Activated naive CD4-positive, alpha-beta T cell treated with anti-CD3 and anti-CD28 coated beads, Interleukin-2, amount 50 U/mL, for 24 hours (primary cell): ENCODE results near the gene WDR3.
"Not testable (repeated sequence)": the region's sequence is repeated elsewhere in the genome, so short reads cannot be mapped to it uniquely, and the experiment has no call there.

Source experiments
- H3K27ac Mint-ChIP-seq: one replicate; pipeline ENCODE4 v1.8.0; 2021; ENCODE audit warnings: mild to moderate bottlenecking, mixed read lengths
- H3K27me3 Mint-ChIP-seq: one replicate; pipeline ENCODE4 v1.8.0; 2021; ENCODE audit warnings: mixed read lengths
- H3K36me3 Mint-ChIP-seq: one replicate; pipeline ENCODE4 v1.8.0; 2021; ENCODE audit warnings: mixed read lengths
- H3K4me1 Mint-ChIP-seq: one replicate; pipeline ENCODE4 v1.8.0; 2021; ENCODE audit warnings: mixed read lengths
- H3K4me3 Mint-ChIP-seq: one replicate; pipeline ENCODE4 v1.8.0; 2021; ENCODE audit warnings: mild to moderate bottlenecking, mixed read lengths
- H3K9me3 Mint-ChIP-seq: one replicate; pipeline ENCODE4 v1.8.0; 2021; ENCODE audit warnings: mixed read lengths

Gene WDR3

DNA sequence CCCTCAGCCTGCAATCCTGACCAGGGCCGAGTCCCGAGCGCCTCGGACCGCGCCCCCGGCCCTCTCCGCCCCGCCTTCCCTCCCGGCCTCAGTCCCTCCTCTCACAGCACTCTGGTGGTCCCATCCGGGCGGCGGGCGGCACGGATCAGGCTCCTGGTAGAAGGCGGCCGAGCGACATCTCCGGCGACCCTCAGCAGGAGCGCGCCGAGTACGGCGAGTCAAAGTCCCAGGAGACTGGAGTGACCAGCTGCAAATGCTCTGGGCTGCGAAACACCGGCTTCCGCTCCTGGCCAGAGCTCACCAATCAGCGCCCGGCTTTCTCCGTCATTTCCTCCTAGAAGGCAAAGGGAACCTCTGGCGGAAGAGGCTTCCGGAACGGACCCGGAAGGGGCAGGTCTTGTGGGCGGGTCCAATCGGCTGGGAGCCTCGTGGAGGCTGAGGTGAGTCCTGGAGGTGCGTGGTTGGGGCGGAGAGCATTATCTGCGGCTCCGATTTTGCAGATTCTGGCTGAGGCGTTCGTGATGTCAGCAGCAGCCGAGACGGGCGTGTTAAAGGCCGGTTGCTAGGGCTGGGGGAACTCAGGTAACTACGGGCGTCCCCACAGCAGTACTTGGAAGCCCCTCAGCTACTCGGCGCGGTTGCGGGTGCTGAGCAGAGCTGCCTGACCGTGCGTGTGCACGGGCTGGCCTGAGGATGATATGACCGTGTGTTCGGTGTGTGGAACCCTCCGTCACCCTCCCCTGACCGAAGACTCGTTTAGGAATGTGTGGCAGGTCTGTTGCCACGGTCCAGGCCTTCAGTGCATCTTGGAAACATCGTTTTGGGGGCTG lies at the start of gene WDR3, which contains the start of gene GDAP2:
TSS of gene WDR3 (plus strand) at position 397 of the 830 bp plus-strand sequence. CDS start 3,581 bp downstream, outside the sequence.
TSS of gene GDAP2 (minus strand) at position 279 of the 830 bp plus-strand sequence. CDS start 9,264 bp downstream, outside the sequence.
- Mint-ChIP-seq H3K27me3 (no peaks in the 10 kb centered on the region), H3K4me1 (peaks cover 65% of the 10 kb centered on the region), H3K36me3 (peaks cover 18% of the 10 kb centered on the region), H3K9me3 (no peaks in the 10 kb centered on the region), H3K27ac (peak within 1 kb of the TSS; percentile 93), H3K4me3 (peak within 1 kb of the TSS; percentile 98)

DNA sequence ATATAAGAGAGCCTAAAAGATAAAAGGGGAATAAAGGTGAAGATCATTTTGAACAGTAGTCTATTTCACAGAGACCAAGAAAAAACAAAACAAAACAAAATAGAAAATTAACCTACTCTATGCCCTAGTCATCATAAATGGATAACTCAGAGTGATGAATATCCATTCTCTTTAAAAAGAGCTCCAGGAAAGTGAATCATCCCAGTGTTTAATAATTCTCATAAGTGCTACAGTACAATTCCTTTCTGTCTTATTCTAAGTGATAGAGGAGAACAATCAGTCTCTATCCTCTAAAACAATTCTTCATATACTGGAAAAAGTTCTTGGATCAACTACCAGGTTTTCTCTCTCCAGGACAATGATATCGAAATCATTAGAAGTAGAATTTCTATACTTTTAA lies 45.9 kb upstream of the WDR3 start:
- no peaks in the 10 kb centered on the region for H3K4me1 Mint-ChIP-seq
- H3K4me3 Mint-ChIP-seq, result no peak overlapping the region
- no peak overlapping the region for H3K27ac Mint-ChIP-seq
- H3K27me3 Mint-ChIP-seq, result no peaks in the 10 kb centered on the region
- H3K9me3 Mint-ChIP-seq, result no peaks in the 10 kb centered on the region
- peaks cover 25% of the 10 kb centered on the region for H3K36me3 Mint-ChIP-seq

DNA sequence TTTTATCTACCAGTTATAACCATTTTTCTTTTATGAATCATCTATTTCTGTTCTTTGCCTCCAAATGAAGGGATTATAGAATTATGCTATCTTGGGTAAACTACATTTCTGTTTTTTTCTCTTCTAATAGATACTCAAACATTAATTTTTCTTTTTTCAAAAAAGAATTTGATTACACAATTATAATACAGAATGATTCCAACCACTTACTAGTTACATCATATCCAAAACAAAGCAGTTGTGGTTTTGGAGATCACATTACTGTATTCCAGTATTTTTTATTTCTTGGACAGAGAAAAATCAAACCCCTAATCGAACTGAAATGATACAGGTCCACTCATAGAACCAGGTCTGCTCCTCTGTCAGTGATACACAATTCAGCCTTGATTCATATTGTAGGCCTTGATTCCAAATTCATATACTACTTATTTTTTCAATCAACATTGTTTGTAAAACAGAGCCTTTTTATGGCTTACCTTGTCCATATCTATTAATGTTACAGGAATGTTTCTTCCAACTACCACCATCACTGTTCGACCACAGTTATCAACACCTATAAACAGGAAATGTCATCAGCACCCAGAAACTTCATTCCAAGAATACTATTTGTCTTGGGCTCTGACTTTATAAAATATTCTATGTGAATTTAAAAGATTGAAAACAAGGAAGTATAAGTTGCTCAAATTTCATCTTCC lies 43.3 kb upstream of the WDR3 start:
- Mint-ChIP-seq H3K36me3 (peaks cover 18% of the 10 kb centered on the region), H3K4me1 (no peaks in the 10 kb centered on the region), H3K4me3 (no peak overlapping the region), H3K9me3 (no peaks in the 10 kb centered on the region), H3K27ac (no peak overlapping the region), H3K27me3 (no peaks in the 10 kb centered on the region)

DNA sequence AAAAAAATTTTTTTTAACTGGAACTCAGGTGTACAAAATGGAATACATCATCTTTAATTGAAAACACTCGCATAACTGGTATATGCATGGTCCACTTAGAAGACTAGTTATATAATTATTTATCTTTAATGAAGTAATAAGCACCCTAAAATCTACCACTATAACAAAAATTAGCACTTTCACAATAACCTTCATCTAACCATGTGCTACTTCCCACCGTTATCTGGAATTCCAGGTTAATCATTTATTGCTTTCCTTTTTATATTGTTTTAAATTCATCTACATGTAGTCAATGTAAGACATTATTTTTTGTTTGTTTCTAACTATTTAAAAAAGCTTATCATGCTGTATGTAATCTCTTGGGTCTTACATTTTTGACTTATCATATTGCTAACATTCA lies 39.1 kb upstream of the WDR3 start:
- peaks cover 17% of the 10 kb centered on the region for H3K36me3 Mint-ChIP-seq

DNA sequence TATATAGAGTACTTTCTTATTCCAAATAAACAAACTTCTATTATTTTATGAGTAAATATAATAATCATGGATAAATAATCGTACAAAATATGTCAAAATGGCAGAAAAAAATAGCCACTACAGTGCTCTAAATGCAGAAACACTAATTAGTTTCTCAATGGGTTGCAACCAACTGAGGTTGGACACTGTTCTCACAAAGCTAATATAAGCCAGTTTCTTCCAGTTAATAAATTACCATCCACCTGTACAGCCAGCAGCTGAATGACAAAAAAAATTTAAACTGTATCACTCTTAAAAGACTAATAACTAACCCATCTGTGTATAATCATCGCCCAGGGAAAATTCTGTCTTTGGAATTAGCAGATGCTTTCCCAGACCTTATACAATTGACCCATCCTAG lies 37.0 kb upstream of the WDR3 start:
- H3K36me3 Mint-ChIP-seq, result peaks cover 16% of the 10 kb centered on the region
- H3K27ac Mint-ChIP-seq, result no peak overlapping the region
- H3K4me1 Mint-ChIP-seq, result peaks cover 5% of the 10 kb centered on the region
- no peak overlapping the region for H3K4me3 Mint-ChIP-seq
- H3K9me3 Mint-ChIP-seq, result no peaks in the 10 kb centered on the region
- no peaks in the 10 kb centered on the region for H3K27me3 Mint-ChIP-seq

More for the DNA sequence above, 39.1 kb upstream of the WDR3 start:
- H3K4me3 Mint-ChIP-seq, result no peak overlapping the region
- no peaks in the 10 kb centered on the region for H3K9me3 Mint-ChIP-seq
- H3K27ac Mint-ChIP-seq, result no peak overlapping the region
- H3K27me3 Mint-ChIP-seq, result no peaks in the 10 kb centered on the region
- H3K4me1 Mint-ChIP-seq, result peaks cover 1% of the 10 kb centered on the region

DNA sequence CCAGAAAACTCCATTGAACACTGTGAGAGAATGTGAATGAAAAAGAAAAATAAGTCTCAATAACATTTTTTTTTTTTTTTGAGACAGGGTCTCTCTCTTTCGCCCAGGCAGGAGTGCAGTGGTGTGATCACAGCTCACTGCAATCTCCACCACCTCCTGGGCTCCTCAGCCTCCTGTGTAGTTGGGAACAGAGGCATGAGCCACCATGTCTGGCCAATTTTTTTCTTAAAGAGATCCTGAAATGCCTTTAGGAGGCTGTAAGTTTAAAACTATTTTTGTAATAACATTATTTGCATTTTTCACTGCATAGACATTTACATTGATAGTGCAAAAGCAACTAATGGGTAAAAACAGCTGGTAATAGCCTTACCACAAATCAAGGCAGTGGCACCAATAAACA lies 35.5 kb upstream of the WDR3 start:
- Mint-ChIP-seq H3K4me1 (peaks cover 5% of the 10 kb centered on the region), H3K9me3 (no peaks in the 10 kb centered on the region), H3K4me3 (no peak overlapping the region), H3K27me3 (no peaks in the 10 kb centered on the region), H3K36me3 (peaks cover 11% of the 10 kb centered on the region), H3K27ac (no peak overlapping the region)

GRCh38 chr1:117895482-117896114 lies 33.9 kb upstream of the WDR3 start:
- H3K9me3 Mint-ChIP-seq, result no peaks in the 10 kb centered on the region
- no peak overlapping the region for H3K27ac Mint-ChIP-seq
- H3K4me3 Mint-ChIP-seq, result no peak overlapping the region
- H3K4me1 Mint-ChIP-seq, result peaks cover 5% of the 10 kb centered on the region
- peaks cover 8% of the 10 kb centered on the region for H3K36me3 Mint-ChIP-seq
- no peaks in the 10 kb centered on the region for H3K27me3 Mint-ChIP-seq

DNA sequence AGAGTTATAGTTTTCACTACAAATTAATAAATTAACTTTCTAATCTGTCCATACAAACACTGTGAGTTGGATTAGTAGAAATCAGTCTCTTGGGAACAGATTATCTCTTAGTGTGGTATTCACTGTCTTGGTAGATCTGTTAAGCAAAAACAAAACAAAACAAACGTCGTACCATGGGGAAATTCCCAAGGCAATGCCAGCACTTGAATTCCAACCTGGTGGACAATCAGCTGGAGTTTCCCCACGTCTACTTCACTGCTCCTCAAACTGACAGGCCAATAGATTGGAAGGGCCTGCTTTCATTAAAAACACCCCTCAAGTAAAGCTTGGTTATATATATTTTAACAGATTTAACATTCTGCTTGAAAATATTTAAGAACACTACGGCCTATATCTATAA lies 32.0 kb upstream of the WDR3 start:
- no peak overlapping the region for H3K27ac Mint-ChIP-seq
- no peaks in the 10 kb centered on the region for H3K27me3 Mint-ChIP-seq
- no peaks in the 10 kb centered on the region for H3K9me3 Mint-ChIP-seq
- no peak overlapping the region for H3K4me3 Mint-ChIP-seq
- peaks cover 10% of the 10 kb centered on the region for H3K36me3 Mint-ChIP-seq
- H3K4me1 Mint-ChIP-seq, result peaks cover 5% of the 10 kb centered on the region

DNA sequence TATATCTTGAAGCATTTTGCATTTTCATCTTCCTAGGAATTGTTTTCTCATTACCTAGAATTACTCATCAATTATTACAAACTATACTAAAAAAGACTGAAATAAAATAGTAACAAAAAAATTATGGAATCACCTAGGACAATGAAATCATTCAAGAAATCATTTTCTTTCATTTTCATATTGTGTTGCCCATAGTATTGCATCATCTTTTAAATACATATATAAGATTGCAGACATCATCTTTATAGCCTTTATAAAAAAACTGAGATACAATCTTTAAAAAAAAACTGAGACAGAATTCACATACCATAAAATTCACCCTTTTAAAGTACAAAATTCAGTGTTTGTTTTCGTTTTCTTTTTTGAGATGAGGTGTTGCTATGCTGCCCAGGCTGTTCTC lies 29.7 kb upstream of the WDR3 start:
- peaks cover 5% of the 10 kb centered on the region for H3K4me1 Mint-ChIP-seq
- no peaks in the 10 kb centered on the region for H3K27me3 Mint-ChIP-seq
- peak overlapping the region; percentile 78 for H3K27ac Mint-ChIP-seq
- no peaks in the 10 kb centered on the region for H3K9me3 Mint-ChIP-seq
- H3K4me3 Mint-ChIP-seq, result no peak overlapping the region
- peaks cover 19% of the 10 kb centered on the region for H3K36me3 Mint-ChIP-seq

DNA sequence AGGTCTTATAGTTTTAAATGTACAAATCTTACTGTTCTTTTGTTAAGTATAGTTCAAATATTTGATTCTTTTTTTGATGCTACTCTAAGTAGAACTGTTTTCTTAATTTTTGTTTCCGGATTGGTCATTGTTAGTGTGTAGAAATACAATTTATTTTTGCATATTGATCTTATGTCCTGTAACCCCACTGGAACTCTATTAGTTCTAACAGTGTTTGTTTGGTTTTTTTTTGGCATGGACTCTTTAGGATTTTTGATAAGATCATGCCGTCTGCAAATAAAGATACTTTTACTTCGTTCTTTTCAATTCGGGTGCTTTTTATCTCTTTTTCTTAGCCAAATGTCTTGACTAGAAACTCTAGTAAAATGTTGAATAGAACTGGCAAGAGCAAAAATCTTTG lies 26.6 kb upstream of the WDR3 start:
- H3K4me1 Mint-ChIP-seq, result no peaks in the 10 kb centered on the region
- H3K36me3 Mint-ChIP-seq, result peaks cover 33% of the 10 kb centered on the region
- no peaks in the 10 kb centered on the region for H3K9me3 Mint-ChIP-seq
- no peak overlapping the region for H3K4me3 Mint-ChIP-seq
- H3K27ac Mint-ChIP-seq, result no peak overlapping the region
- H3K27me3 Mint-ChIP-seq, result no peaks in the 10 kb centered on the region

DNA sequence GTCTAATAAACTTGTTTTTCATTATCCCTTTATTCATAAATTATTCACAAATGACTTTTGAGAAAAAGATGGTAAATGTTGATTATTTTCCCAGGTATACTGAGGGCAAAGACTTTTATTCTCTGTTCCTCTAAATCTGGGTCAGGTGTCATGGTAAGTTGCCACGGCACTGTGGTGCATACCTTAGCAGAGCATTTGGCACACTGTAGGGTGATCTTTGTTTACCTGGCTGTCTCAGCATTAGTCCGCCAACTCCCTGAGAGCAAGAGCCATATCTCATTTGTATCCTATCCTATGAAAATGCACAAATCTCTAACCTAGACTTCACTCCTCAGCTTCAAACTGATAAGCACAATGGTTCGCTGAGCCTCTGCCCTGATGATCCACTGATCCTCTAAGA lies 25.1 kb upstream of the WDR3 start:
- Mint-ChIP-seq H3K4me3 (no peak overlapping the region), H3K4me1 (no peaks in the 10 kb centered on the region), H3K36me3 (peaks cover 35% of the 10 kb centered on the region), H3K27me3 (no peaks in the 10 kb centered on the region), H3K9me3 (no peaks in the 10 kb centered on the region), H3K27ac (no peak overlapping the region)

DNA sequence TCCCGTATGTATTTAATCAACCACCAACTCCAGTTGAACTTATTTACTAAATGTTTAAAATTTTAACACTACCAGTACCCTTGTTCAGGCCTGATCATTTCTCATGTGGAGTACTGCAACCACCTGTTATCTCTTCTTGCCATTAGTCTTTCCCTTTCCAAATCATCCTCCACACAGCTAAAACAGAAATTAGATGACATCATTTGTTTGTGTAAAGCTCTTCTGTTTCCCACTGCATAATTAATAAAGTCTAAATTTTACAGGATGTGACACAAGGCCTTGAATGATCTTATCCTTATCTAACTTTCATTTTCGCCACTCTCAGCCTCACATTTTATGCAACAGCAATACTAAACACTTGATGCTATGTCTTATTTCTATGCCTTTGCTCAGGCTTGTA lies 24.5 kb upstream of the WDR3 start:
- H3K36me3 Mint-ChIP-seq, result peaks cover 35% of the 10 kb centered on the region

GRCh38 chr1:117911051-117911450 lies 18.5 kb upstream of the WDR3 start:
- no peak overlapping the region for H3K4me3 Mint-ChIP-seq
- peaks cover 41% of the 10 kb centered on the region for H3K36me3 Mint-ChIP-seq
- H3K4me1 Mint-ChIP-seq, result peaks cover 15% of the 10 kb centered on the region
- peaks cover 10% of the 10 kb centered on the region for H3K9me3 Mint-ChIP-seq
- no peak overlapping the region for H3K27ac Mint-ChIP-seq
- H3K27me3 Mint-ChIP-seq, result no peaks in the 10 kb centered on the region

More for the DNA sequence above, 24.5 kb upstream of the WDR3 start:
- Mint-ChIP-seq H3K4me3 (no peak overlapping the region), H3K4me1 (no peaks in the 10 kb centered on the region), H3K27me3 (no peaks in the 10 kb centered on the region), H3K27ac (no peak overlapping the region), H3K9me3 (no peaks in the 10 kb centered on the region)

DNA sequence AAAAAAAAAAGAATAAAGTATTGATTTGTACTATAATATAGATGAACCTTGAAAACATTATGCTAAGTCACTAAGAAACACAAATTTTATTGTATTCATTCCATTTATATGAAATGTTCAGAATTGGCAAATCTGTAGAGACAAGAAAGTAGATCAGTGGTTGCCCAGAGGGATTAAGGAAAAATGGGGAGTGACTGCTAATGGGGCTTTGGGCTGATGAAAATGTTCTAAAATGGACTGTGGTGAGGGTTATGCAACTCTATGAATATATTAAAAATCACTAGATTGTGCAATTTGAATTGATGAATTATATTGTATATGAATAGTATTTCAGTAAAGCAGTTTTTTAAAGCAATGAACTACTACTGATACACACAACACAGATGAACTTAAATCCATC lies 10.2 kb upstream of the WDR3 start:
- Mint-ChIP-seq H3K27ac (no peak overlapping the region), H3K36me3 (peaks cover 35% of the 10 kb centered on the region), H3K4me3 (no peak overlapping the region)

GRCh38 chr1:117921991-117922390 lies 7.5 kb upstream of the WDR3 start:
- H3K27ac Mint-ChIP-seq, result no peak overlapping the region
- H3K9me3 Mint-ChIP-seq, result no peaks in the 10 kb centered on the region
- peaks cover 29% of the 10 kb centered on the region for H3K4me1 Mint-ChIP-seq
- peaks cover 15% of the 10 kb centered on the region for H3K36me3 Mint-ChIP-seq
- no peak overlapping the region for H3K4me3 Mint-ChIP-seq
- H3K27me3 Mint-ChIP-seq, result no peaks in the 10 kb centered on the region

More for the DNA sequence above, 10.2 kb upstream of the WDR3 start:
- H3K4me1 Mint-ChIP-seq, result peaks cover 20% of the 10 kb centered on the region
- no peaks in the 10 kb centered on the region for H3K27me3 Mint-ChIP-seq
- peaks cover 8% of the 10 kb centered on the region for H3K9me3 Mint-ChIP-seq

GRCh38 chr1:117922717-117923116 lies 6.8 kb upstream of the WDR3 start:
- not testable (repeated sequence) for H3K27me3 Mint-ChIP-seq, H3K27ac Mint-ChIP-seq, H3K4me3 Mint-ChIP-seq, H3K9me3 Mint-ChIP-seq
- peaks cover 35% of the 10 kb centered on the region for H3K4me1 Mint-ChIP-seq
- H3K36me3 Mint-ChIP-seq, result peaks cover 13% of the 10 kb centered on the region
